ENCODE measurements around the gene CES5A. TPM values are rescaled to one million over a fixed set of nuclear protein-coding genes. Genes with fewer than 3 reads are reported as not detected.

The CES5A gene
- total and polyA plus RNA-seq, 2 donors (not counting 1 experiment from before 2014, with no cell fraction given): not detected

DNA sequence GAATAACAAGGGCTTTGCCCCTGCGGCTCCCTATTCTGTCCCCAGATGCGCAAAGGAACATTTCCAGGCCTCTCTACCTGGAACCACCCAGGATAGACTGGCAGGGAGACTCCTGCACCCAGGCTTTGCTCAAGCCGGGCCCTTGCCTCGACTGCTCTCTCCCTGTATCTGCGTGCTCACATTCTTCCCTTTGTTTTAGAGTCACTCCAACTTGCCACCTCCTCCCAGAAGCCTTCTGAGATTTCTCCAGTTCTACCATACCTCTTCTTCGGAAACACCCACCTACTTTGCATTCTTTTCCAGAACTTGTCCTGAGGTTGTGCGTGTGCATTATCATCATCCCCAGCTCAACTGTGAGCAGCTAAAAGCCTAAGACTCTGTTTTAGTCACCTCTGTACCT lies 3.0 kb downstream of the CES5A start:
- H3K9ac ChIP-seq (ENCODE audit: low read length): no peak overlapping the region
- H3K9me3 Mint-ChIP-seq (ENCODE audit: insufficient read depth): no peaks in the 10 kb centered on the region
- H3K9me3 ChIP-seq (ENCODE audit: control extremely low read depth in 1 of 3, control insufficient read depth in 2 of 3, insufficient read depth in 1 of 3, low read length in 2 of 3): no peaks in the 10 kb centered on the region
- H3K4me3 Mint-ChIP-seq: no peak overlapping the region
- peaks cover 15% of the 10 kb centered on the region for H3K27me3 Mint-ChIP-seq
- CTCF ChIA-PET: no interaction called here
- ATAC-seq (ENCODE audit: low read depth): no peak
- no peak for TF ChIP-seq EZH2 (IDR thresholded peaks at IDR 0.05; ENCODE audit: borderline replicate concordance, insufficient read depth, low read depth, low read length, poor library complexity, severe bottlenecking)
- no peaks in the 10 kb centered on the region for H4K20me1 ChIP-seq (ENCODE audit: control insufficient read depth, insufficient read depth, low read length, poor library complexity, severe bottlenecking)
- intact Hi-C loops (cut with micrococcal nuclease): no loop called here
- H3K4me2 ChIP-seq (replicated peaks; ENCODE audit: low read depth, low read length, poor library complexity, severe bottlenecking): no peak overlapping the region
- no peak overlapping the region for H3K27ac ChIP-seq (ENCODE audit: low read length in 2 of 2)
- H3K4me1 ChIP-seq (ENCODE audit: control insufficient read depth in 2 of 2, insufficient read depth in 2 of 2, low read length in 2 of 2): no peaks in the 10 kb centered on the region
- H2AFZ ChIP-seq (ENCODE audit: insufficient read depth, low read depth, low read length, poor library complexity, severe bottlenecking): no peak overlapping the region
- WGBS (ENCODE audit: insufficient coverage): 90% methylated on average over 7 of the region's 7 CpGs
- H3K79me2 ChIP-seq (ENCODE audit: control insufficient read depth, insufficient read depth, low read length): no peaks in the 10 kb centered on the region
- H3K4me3 ChIP-seq (ENCODE audit: control extremely low read depth in 1 of 5, extremely low read depth in 1 of 5, insufficient read depth in 1 of 5, low read depth in 2 of 5, low read length in 4 of 5): no peak overlapping the region
- H3K4me1 Mint-ChIP-seq: no peaks in the 10 kb centered on the region
- peaks cover 0 to 3% (median 0%) of the 10 kb centered on the region in 4 experiments for H3K27me3 ChIP-seq (replicated peaks in 1 of 4; ENCODE audit: control extremely low read depth in 1 of 4, control insufficient read depth in 3 of 4, insufficient read depth in 4 of 4, low read length in 3 of 4)
- no peak for DNase-seq
- no peaks in the 10 kb centered on the region for H3K36me3 ChIP-seq (replicated peaks in 1 of 2; ENCODE audit: control extremely low read depth in 1 of 2, control insufficient read depth in 1 of 2, extremely low read depth in 1 of 2, insufficient read depth in 2 of 2, low read length in 1 of 2)
- no peak overlapping the region for H3K27ac Mint-ChIP-seq
- POLR2A ChIA-PET: no interaction called here

DNA sequence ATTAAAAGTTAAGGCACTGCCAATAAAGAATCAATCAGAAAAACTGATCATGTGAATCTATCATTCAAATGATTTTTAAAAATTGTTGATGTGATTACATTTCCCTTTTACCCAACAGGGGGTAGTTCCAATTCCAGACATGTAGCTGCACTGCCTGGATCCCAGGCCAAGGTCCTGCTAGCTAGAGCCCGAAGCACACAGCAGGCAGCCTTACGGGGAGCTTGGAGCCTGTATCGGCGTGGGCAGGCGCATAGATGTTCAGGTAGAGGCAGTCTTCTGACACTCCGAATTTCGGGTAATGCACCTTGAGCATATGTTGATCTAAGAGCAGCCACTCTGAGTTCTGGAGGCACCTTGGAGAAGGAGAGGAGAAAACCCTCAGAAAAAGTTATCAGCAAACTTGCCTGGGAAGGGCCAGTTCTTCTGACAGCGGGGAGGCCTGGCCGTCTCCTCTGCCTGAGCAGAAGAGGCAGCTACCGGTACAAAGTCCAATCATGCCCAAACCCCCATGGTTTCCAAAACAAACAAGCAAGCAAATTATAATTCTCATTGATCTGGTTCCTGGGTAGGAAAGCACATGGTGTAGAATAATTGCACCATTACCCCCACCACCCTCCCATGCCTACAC lies 3.6 kb downstream of the CES5A start:
- Mint-ChIP-seq H3K9me3 (ENCODE audit: insufficient read depth) (no peaks in the 10 kb centered on the region), H3K4me3 (no peak overlapping the region), H3K4me1 (no peaks in the 10 kb centered on the region), H3K27me3 (peaks cover 15% of the 10 kb centered on the region), H3K27ac (no peak overlapping the region)
- Histone ChIP-seq H3K9me3 (ENCODE audit: control extremely low read depth in 1 of 3, control insufficient read depth in 2 of 3, insufficient read depth in 1 of 3, low read length in 2 of 3) (no peaks in the 10 kb centered on the region), H3K4me1 (ENCODE audit: control insufficient read depth in 2 of 2, insufficient read depth in 2 of 2, low read length in 2 of 2) (no peaks in the 10 kb centered on the region), H3K4me3 (ENCODE audit: control extremely low read depth in 1 of 5, extremely low read depth in 1 of 5, insufficient read depth in 1 of 5, low read depth in 2 of 5, low read length in 4 of 5) (no peak overlapping the region), H3K36me3 (replicated peaks in 1 of 2; ENCODE audit: control extremely low read depth in 1 of 2, control insufficient read depth in 1 of 2, extremely low read depth in 1 of 2, insufficient read depth in 2 of 2, low read length in 1 of 2) (no peaks in the 10 kb centered on the region), H3K4me2 (replicated peaks; ENCODE audit: low read depth, low read length, poor library complexity, severe bottlenecking) (no peak overlapping the region), H3K9ac (ENCODE audit: low read length) (no peak overlapping the region), H3K27me3 (replicated peaks in 1 of 4; ENCODE audit: control extremely low read depth in 1 of 4, control insufficient read depth in 3 of 4, insufficient read depth in 4 of 4, low read length in 3 of 4) (peaks cover 0 to 3% (median 0%) of the 10 kb centered on the region in 4 experiments), H3K27ac (ENCODE audit: low read length in 2 of 2) (no peak overlapping the region), H4K20me1 (ENCODE audit: control insufficient read depth, insufficient read depth, low read length, poor library complexity, severe bottlenecking) (no peaks in the 10 kb centered on the region), H2AFZ (ENCODE audit: insufficient read depth, low read depth, low read length, poor library complexity, severe bottlenecking) (no peak overlapping the region), H3K79me2 (ENCODE audit: control insufficient read depth, insufficient read depth, low read length) (no peaks in the 10 kb centered on the region)
- TF ChIP-seq EZH2 (IDR thresholded peaks at IDR 0.05; ENCODE audit: borderline replicate concordance, insufficient read depth, low read depth, low read length, poor library complexity, severe bottlenecking): no peak
- TF ChIP-seq, protein P1, sequence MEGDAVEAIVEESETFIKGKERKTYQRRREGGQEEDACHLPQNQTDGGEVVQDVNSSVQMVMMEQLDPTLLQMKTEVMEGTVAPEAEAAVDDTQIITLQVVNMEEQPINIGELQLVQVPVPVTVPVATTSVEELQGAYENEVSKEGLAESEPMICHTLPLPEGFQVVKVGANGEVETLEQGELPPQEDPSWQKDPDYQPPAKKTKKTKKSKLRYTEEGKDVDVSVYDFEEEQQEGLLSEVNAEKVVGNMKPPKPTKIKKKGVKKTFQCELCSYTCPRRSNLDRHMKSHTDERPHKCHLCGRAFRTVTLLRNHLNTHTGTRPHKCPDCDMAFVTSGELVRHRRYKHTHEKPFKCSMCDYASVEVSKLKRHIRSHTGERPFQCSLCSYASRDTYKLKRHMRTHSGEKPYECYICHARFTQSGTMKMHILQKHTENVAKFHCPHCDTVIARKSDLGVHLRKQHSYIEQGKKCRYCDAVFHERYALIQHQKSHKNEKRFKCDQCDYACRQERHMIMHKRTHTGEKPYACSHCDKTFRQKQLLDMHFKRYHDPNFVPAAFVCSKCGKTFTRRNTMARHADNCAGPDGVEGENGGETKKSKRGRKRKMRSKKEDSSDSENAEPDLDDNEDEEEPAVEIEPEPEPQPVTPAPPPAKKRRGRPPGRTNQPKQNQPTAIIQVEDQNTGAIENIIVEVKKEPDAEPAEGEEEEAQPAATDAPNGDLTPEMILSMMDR (IDR thresholded peaks at IDR 0.05): no peak
- no peak for DNase-seq
- POLR2A ChIA-PET: no interaction called here
- intact Hi-C loops (cut with micrococcal nuclease): no loop called here
- 96% methylated on average over 9 of the region's 10 CpGs for WGBS (ENCODE audit: insufficient coverage)
- no peak for ATAC-seq (ENCODE audit: low read depth)
- CTCF ChIA-PET: no interaction called here

Measured in B cell (primary cell).